Right atrium auricular region (tissue), 2 donors: ENCODE results near the gene CACFD1. TPM values are rescaled to one million over a fixed set of nuclear protein-coding genes. Genes with fewer than 3 reads are reported as not detected.

Source experiments
- DNase-seq: peaks from one replicate; pipeline ENCODE4 v3.0.0-alpha.2; 2019; ENCODE audit warnings: low spot score
- H3K27ac ChIP-seq, 2 donors: fragments of 200-600 bp; sonication (generic); 1 replicate in 1 of 2; 2 replicates in 1 of 2; pipeline ENCODE4 v1.5.1; 2016 to 2019
- H3K27me3 ChIP-seq, 2 donors: fragments of 200-600 bp; sonication (generic); one replicate each; pipeline versions ENCODE4 v1.5.1 to v1.6.0; 2017 to 2019
- H3K36me3 ChIP-seq: fragments of 200-600 bp; sonication (generic); one replicate; pipeline ENCODE4 v1.5.1; 2016
- H3K4me1 ChIP-seq, 2 donors: fragments of 200-600 bp; sonication (generic); one replicate each; pipeline versions ENCODE4 v1.5.1 to v1.6.0; 2017 to 2019
- H3K4me3 ChIP-seq, 2 donors: fragments of 200-600 bp; sonication (generic); 1 replicate in 1 of 2; 2 replicates in 1 of 2; pipeline ENCODE4 v1.5.1; 2017 to 2019; ENCODE audit warnings: mild to moderate bottlenecking in 1 of 2, moderate library complexity in 1 of 2
- H3K9me3 ChIP-seq, 2 donors: fragments of 200-600 bp; sonication (generic); one replicate each; pipeline ENCODE4 v1.5.1; 2019
- CTCF ChIP-seq, 2 donors: fragments of 200-600 bp; sonication (generic); IDR thresholded peaks; one replicate each; pipeline ENCODE4 v1.5.1; 2019; ENCODE audit warnings: antibody characterized with exemption in 2 of 2
- total RNA-seq, 2 donors: library from RNA; depleted of rRNA; stranded (reverse); fragments of >200 nt; gene quantifications; one replicate each; pipeline ENCODE4 v1.1.0, GENCODE V29; 2016

Gene CACFD1
- total RNA-seq, 2 donors from 2014 or later = 11.9 to 12.4 TPM

GRCh38 chr9:133508046-133508445, 48.3 kb downstream of the CACFD1 start:
- Histone ChIP-seq H3K4me1 (peaks cover 0 to 37% of the 10 kb centered on the region in 2 donors), H3K36me3 (no peaks in the 10 kb centered on the region), H3K27me3 (no peaks in the 10 kb centered on the region), H3K4me3 (no peak overlapping the region), H3K27ac (no peak overlapping the region), H3K9me3 (peaks cover 0 to 3% of the 10 kb centered on the region in 2 donors)
- no peak for DNase-seq
- no peak for TF ChIP-seq CTCF (IDR thresholded peaks at IDR 0.05)

GRCh38 chr9:133509179-133510083, 49.7 kb downstream of the CACFD1 start:
- no peak for TF ChIP-seq CTCF (IDR thresholded peaks at IDR 0.05)
- Histone ChIP-seq H3K27me3 (no peaks in the 10 kb centered on the region), H3K36me3 (no peaks in the 10 kb centered on the region), H3K4me1 (peaks cover 0 to 47% of the 10 kb centered on the region in 2 donors), H3K9me3 (no peaks in the 10 kb centered on the region), H3K27ac (peak overlapping the region in 1 of 2 donors; percentile 21), H3K4me3 (no peak overlapping the region)
- no peak for DNase-seq

GRCh38 chr9:133510926-133511505, 51.2 kb downstream of the CACFD1 start:
- H3K27me3 ChIP-seq = no peaks in the 10 kb centered on the region
- no peaks in the 10 kb centered on the region for H3K36me3 ChIP-seq
- H3K4me3 ChIP-seq = no peak overlapping the region
- no peaks in the 10 kb centered on the region for H3K9me3 ChIP-seq
- no peak overlapping the region for H3K27ac ChIP-seq
- no peak for DNase-seq
- no peak for TF ChIP-seq CTCF (IDR thresholded peaks at IDR 0.05)
- H3K4me1 ChIP-seq = peaks cover 0 to 46% of the 10 kb centered on the region in 2 donors

- no peaks in the 10 kb centered on the region for H3K9me3 ChIP-seq
- H3K27ac ChIP-seq = no peak overlapping the region
- no peak for TF ChIP-seq CTCF (IDR thresholded peaks at IDR 0.05)
- no peaks in the 10 kb centered on the region for H3K36me3 ChIP-seq
- no peak overlapping the region for H3K4me3 ChIP-seq
- DNase-seq = no peak
- no peaks in the 10 kb centered on the region for H3K27me3 ChIP-seq
- peaks cover 0 to 41% of the 10 kb centered on the region in 2 donors for H3K4me1 ChIP-seq
Observed at GRCh38 chr9:133511607-133512006, 51.8 kb downstream of the CACFD1 start.

GRCh38 chr9:133512253-133513213, 52.8 kb downstream of the CACFD1 start:
- Histone ChIP-seq H3K36me3 (no peaks in the 10 kb centered on the region), H3K4me3 (no peak overlapping the region), H3K27me3 (no peaks in the 10 kb centered on the region), H3K4me1 (peaks cover 0 to 36% of the 10 kb centered on the region in 2 donors), H3K27ac (no peak overlapping the region), H3K9me3 (no peaks in the 10 kb centered on the region)
- TF ChIP-seq CTCF (IDR thresholded peaks at IDR 0.05) = no peak
- no peak for DNase-seq
